Gastroesophageal sphincter (tissue), 3 donors: ENCODE results near the gene SASS6.

Experiments
- CTCF ChIP-seq, 4 experiments: fragments of 200-600 bp in 2 of 4; fragments of 450-650 bp in 2 of 4; sonication (generic) in 1 of 4; IDR thresholded peaks; one replicate each; pipeline ENCODE4 v1.5.1; 2017 to 2019; ENCODE audit warnings: antibody characterized with exemption in 4 of 4, mild to moderate bottlenecking in 2 of 4, moderate library complexity in 2 of 4
- EP300 ChIP-seq: sonication (generic); formaldehyde crosslinking; IDR thresholded peaks from one replicate; pipeline ENCODE4 v1.6.1; 2017; ENCODE audit warnings: antibody characterized with exemption, mild to moderate bottlenecking
- POLR2A ChIP-seq, 2 donors: fragments of 450-650 bp; IDR thresholded peaks; one replicate each; pipeline ENCODE4 v1.6.1; 2017; ENCODE audit warnings: antibody characterized with exemption in 2 of 2, mild to moderate bottlenecking in 2 of 2, moderate library complexity in 1 of 2
- POLR2AphosphoS5 ChIP-seq: sonication (generic); formaldehyde crosslinking; IDR thresholded peaks from one replicate; pipeline ENCODE4 v1.6.1; 2017; ENCODE audit warnings: antibody characterized with exemption

DNA sequence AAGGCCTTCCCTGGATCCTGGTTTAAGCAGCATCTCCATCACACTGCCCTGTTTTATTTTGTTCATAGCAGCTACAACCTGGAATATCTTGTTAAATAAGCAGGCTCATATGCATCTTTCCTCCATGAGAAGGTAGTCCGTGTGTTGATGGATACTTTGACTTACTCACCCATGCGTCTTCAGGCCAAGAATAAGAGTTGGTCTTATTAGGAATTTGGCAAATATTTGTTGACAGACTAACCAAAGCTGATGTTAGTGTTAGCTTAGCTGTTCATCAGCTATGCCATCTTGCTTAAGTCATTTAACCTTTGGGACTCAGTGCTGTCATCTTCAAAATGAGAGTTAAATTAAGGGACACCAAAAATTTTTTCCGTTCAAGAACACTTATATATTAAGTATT is 59.2 kb downstream of the SASS6 start:
- TF ChIP-seq CTCF (IDR thresholded peaks at IDR 0.05) = no peak
- no peak for TF ChIP-seq POLR2A (IDR thresholded peaks at IDR 0.05)
- TF ChIP-seq EP300 = no peak
- no peak for TF ChIP-seq POLR2AphosphoS5
